ENCODE results near the gene MBNL1.

Gene MBNL1

DNA sequence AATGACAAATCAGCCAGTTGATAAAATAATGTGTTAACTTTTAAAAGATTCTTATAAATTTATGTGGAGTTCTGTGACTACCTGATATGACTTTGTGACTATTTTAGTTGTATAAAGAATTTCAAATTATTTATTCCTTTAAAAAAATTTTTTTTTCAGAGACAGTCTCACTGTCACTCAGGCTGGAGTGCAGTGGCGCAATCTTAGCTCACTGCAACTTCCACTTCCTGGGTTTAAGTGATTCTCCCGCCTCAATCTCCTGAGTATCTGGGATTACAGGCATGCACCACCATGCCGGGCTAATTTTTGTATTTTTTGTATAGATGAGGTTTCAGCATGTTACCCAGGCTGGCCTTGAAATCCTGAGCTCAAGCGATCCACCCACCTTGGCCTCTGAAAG is 48.5 kb downstream of the MBNL1 start:
- Histone ChIP-seq H3K9me3 (replicated peaks; ENCODE audit: insufficient read depth, low read length) (no peaks in the 10 kb centered on the region), H3K79me2 (ENCODE audit: low read length) (peaks cover 100% of the 10 kb centered on the region), H3K4me1 (ENCODE audit: low read length) (peaks cover 30% of the 10 kb centered on the region), H3K4me2 (ENCODE audit: low read depth, low read length) (no peak overlapping the region), H2AFZ (ENCODE audit: low read length) (no peak overlapping the region), H3F3A (ENCODE audit: insufficient read depth, low read length) (peaks cover 22% of the 10 kb centered on the region), H4K20me1 (ENCODE audit: insufficient read depth, low read length) (peaks cover 20% of the 10 kb centered on the region; the same call in 1 of the 2 replicates), H3K4me3 (ENCODE audit: low read length) (no peak overlapping the region), H3K9me2 (replicated peaks; ENCODE audit: insufficient read depth, low read length) (no peaks in the 10 kb centered on the region), H3K36me3 (replicated peaks; ENCODE audit: insufficient read depth, low read length) (no peaks in the 10 kb centered on the region; the same call in 1 of the 2 replicates), H3K27me3 (replicated peaks; ENCODE audit: insufficient read depth, low read length) (no peaks in the 10 kb centered on the region), H3K27ac (ENCODE audit: low read length) (no peak overlapping the region), H3K9ac (ENCODE audit: low read length) (no peak overlapping the region)
- no peak for DNase-seq
- TF ChIP-seq EZH2 (optimal IDR thresholded peaks at IDR 0.05; ENCODE audit: low read depth, low read length) (no peak), EZH2phosphoT487 (IDR thresholded peaks at IDR 0.05; ENCODE audit: low read length) (no peak)
- TF ChIP-seq, protein P1, sequence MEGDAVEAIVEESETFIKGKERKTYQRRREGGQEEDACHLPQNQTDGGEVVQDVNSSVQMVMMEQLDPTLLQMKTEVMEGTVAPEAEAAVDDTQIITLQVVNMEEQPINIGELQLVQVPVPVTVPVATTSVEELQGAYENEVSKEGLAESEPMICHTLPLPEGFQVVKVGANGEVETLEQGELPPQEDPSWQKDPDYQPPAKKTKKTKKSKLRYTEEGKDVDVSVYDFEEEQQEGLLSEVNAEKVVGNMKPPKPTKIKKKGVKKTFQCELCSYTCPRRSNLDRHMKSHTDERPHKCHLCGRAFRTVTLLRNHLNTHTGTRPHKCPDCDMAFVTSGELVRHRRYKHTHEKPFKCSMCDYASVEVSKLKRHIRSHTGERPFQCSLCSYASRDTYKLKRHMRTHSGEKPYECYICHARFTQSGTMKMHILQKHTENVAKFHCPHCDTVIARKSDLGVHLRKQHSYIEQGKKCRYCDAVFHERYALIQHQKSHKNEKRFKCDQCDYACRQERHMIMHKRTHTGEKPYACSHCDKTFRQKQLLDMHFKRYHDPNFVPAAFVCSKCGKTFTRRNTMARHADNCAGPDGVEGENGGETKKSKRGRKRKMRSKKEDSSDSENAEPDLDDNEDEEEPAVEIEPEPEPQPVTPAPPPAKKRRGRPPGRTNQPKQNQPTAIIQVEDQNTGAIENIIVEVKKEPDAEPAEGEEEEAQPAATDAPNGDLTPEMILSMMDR (IDR thresholded peaks at IDR 0.05; ENCODE audit: low read length), result no peak

DNA sequence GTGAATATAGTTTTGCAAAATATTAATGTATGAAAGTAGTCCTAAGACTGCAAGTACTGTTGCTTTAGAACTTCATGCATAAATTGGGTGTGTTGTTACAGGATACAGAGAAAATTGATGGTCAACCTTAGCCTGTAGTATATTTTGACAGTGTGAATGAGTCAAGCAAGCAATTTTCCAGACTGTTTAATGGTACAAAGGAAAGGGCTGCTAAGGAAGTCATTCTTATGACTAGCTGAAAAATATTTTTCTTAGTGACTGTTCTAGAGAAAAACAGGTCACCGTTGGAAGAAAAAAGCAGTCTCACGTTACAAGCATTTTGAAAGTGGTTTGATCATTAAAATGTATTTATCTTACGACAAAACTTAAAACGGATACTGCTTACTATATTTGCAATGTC is 49.2 kb downstream of the MBNL1 start:
- H2AFZ ChIP-seq (ENCODE audit: low read length), result no peak overlapping the region
- H3K4me1 ChIP-seq (ENCODE audit: low read length), result peaks cover 36% of the 10 kb centered on the region
- peaks cover 100% of the 10 kb centered on the region for H3K79me2 ChIP-seq (ENCODE audit: low read length)
- no peak overlapping the region for H3K4me2 ChIP-seq (ENCODE audit: low read depth, low read length)
- H3K27ac ChIP-seq (ENCODE audit: low read length), result no peak overlapping the region
- H3F3A ChIP-seq (ENCODE audit: insufficient read depth, low read length), result peaks cover 29% of the 10 kb centered on the region
- TF ChIP-seq, protein P1 (IDR thresholded peaks at IDR 0.05; ENCODE audit: low read length), result no peak
- no peak for TF ChIP-seq EZH2 (optimal IDR thresholded peaks at IDR 0.05; ENCODE audit: low read depth, low read length)
- TF ChIP-seq EZH2phosphoT487 (IDR thresholded peaks at IDR 0.05; ENCODE audit: low read length), result no peak
- no peaks in the 10 kb centered on the region for H3K27me3 ChIP-seq (replicated peaks; ENCODE audit: insufficient read depth, low read length)
- no peaks in the 10 kb centered on the region; the same call in 1 of the 2 replicates for H3K36me3 ChIP-seq (replicated peaks; ENCODE audit: insufficient read depth, low read length)
- DNase-seq, result no peak
- peaks cover 20% of the 10 kb centered on the region; the same call in 1 of the 2 replicates for H4K20me1 ChIP-seq (ENCODE audit: insufficient read depth, low read length)
- no peak overlapping the region for H3K9ac ChIP-seq (ENCODE audit: low read length)
- no peak overlapping the region for H3K4me3 ChIP-seq (ENCODE audit: low read length)
- no peaks in the 10 kb centered on the region for H3K9me3 ChIP-seq (replicated peaks; ENCODE audit: insufficient read depth, low read length)
- H3K9me2 ChIP-seq (replicated peaks; ENCODE audit: insufficient read depth, low read length), result no peaks in the 10 kb centered on the region

DNA sequence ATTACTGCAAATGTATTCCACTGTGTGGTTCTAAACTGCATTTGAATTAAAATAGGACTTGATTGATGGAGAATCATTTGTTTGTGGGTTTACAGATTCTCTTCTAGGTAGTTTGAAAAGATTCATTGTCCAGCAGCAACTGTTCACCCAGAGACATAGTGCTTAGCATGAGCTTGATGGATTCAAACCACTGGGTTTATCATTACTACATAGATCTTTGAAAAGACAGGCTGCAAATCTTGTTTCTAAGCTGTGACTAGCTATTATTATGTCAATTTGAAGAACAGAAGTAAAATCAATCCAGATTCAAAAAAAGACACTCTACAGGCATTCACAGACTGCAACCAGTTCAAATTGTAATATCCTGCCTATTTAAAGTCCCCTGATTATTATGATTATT is 49.8 kb downstream of the MBNL1 start:
- peaks cover 35% of the 10 kb centered on the region for H3F3A ChIP-seq (ENCODE audit: insufficient read depth, low read length)
- no peak overlapping the region for H2AFZ ChIP-seq (ENCODE audit: low read length)
- H3K4me1 ChIP-seq (ENCODE audit: low read length), result peaks cover 36% of the 10 kb centered on the region
- H3K4me2 ChIP-seq (ENCODE audit: low read depth, low read length), result no peak overlapping the region
- H3K36me3 ChIP-seq (replicated peaks; ENCODE audit: insufficient read depth, low read length), result no peaks in the 10 kb centered on the region; the same call in 1 of the 2 replicates
- no peaks in the 10 kb centered on the region for H3K9me2 ChIP-seq (replicated peaks; ENCODE audit: insufficient read depth, low read length)
- H3K9ac ChIP-seq (ENCODE audit: low read length), result no peak overlapping the region
- H3K27ac ChIP-seq (ENCODE audit: low read length), result no peak overlapping the region
- TF ChIP-seq EZH2phosphoT487 (IDR thresholded peaks at IDR 0.05; ENCODE audit: low read length), result no peak
- TF ChIP-seq, protein P1 (IDR thresholded peaks at IDR 0.05; ENCODE audit: low read length), result no peak
- no peak for TF ChIP-seq EZH2 (optimal IDR thresholded peaks at IDR 0.05; ENCODE audit: low read depth, low read length)
- H3K79me2 ChIP-seq (ENCODE audit: low read length), result peaks cover 100% of the 10 kb centered on the region
- DNase-seq, result no peak
- no peaks in the 10 kb centered on the region for H3K9me3 ChIP-seq (replicated peaks; ENCODE audit: insufficient read depth, low read length)
- no peak overlapping the region for H3K4me3 ChIP-seq (ENCODE audit: low read length)
- H3K27me3 ChIP-seq (replicated peaks; ENCODE audit: insufficient read depth, low read length), result no peaks in the 10 kb centered on the region
- H4K20me1 ChIP-seq (ENCODE audit: insufficient read depth, low read length), result peaks cover 18% of the 10 kb centered on the region; the same call in 1 of the 2 replicates
